GM13977 (cell line): ENCODE data around the gene SPRTN.

ENCODE experiments used
- DNase-seq: peaks from one replicate; pipeline ENCODE4 v3.0.0; 2012; ENCODE audit warnings: low spot score
- CTCF ChIP-seq: IDR thresholded peaks from 2 replicates; pipeline ENCODE4 v1.5.1; 2012; ENCODE audit warnings: mild to moderate bottlenecking, control low read depth; ENCODE audit not compliant: insufficient read depth; ENCODE audit errors: extremely low read depth, missing control alignments
- in situ Hi-C: fragments of 300-500 bp; cut with MboI; formaldehyde crosslinking; loops from one replicate; pipeline ENCODE4 v1.12.0; 2022; ENCODE audit warnings: low sequenced_read_pairs, low pct_unique_long_range_greater_than_20kb, mixed read lengths, inconsistent platforms; ENCODE audit not compliant: unreplicated experiment

Gene SPRTN

GRCh38 chr1:231396643-231397042 is 58.5 kb downstream of the SPRTN start:
- DNase-seq = no peak
- in situ Hi-C loops = no loop called here
- TF ChIP-seq CTCF = no peak

DNA sequence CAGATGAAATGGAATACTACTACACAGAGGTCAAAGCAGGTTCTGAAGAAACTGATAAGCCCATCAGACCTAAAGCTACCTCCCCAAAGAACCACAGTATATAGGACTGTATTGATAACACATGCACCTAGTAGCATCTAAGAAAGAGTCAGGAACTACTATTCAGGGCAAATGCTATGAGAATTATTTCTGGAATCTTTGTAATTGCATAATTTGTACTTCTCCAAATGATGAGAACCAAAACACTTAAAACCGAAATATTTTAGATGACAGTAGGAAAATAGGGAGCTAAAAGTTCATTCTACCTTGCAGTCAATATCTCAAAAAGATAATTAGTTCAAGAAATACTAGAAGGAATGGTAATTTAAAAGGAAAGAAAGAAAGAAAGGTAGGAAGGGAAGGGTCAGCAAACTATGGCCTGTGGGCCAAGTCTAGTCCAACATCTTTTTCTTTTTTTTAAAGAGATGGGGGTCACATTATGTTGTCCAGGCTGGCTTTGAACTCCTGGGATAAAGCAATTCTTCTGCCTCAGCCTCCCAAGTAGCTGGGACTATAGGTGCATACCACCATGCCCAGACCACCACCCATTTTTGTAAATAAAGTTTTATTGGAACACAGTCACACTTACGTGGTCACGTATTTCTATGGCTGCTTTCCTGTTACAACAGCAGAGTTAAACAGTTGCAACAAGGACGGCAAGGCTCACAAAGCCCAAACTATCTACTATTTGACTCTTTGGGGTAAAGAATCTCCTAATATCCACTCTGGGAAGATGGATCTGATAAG is 60.0 kb downstream of the SPRTN start:
- no peak for TF ChIP-seq CTCF
- no peak for DNase-seq
- in situ Hi-C loops = no loop called here

- in situ Hi-C loops = no loop called here
- DNase-seq = no peak
- no peak for TF ChIP-seq CTCF
Observed at GRCh38 chr1:231401478-231401877, 63.4 kb downstream of the SPRTN start.

DNA sequence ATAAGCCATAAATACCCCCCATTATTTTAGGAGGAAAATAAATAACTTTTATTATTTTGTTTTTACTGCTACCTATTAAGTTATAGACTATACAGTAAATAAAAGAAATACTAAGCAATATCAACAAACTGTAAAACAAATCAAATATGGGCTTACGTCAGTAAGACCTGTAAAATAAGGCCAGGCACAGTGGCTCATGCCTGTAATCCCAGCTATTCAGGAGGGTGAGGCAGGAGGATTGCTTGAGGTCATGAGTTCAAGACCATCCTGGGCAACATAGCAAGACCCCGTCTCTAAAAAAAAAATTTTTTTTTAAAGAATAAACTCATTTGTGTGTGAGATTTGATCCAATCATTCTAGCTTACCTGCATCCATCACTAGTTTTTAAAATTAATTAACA is 66.2 kb downstream of the SPRTN start:
- in situ Hi-C loops = no loop called here
- DNase-seq = no peak

More for the DNA sequence above, 66.2 kb downstream of the SPRTN start:
- no peak for TF ChIP-seq CTCF
